Activated CD4-positive, CD25-positive, alpha-beta regulatory T cell treated with anti-CD3 and anti-CD28 coated beads, Interleukin-2, amount 50 U/mL, for 16 hours (primary cell): Measurements from ENCODE around the gene ARPC5L.

Source experiments
- DNase-seq: peaks from one replicate; pipeline ENCODE4 v3.0.0-alpha.2; 2020; ENCODE audit warnings: low read depth, low spot score

Gene ARPC5L

DNA sequence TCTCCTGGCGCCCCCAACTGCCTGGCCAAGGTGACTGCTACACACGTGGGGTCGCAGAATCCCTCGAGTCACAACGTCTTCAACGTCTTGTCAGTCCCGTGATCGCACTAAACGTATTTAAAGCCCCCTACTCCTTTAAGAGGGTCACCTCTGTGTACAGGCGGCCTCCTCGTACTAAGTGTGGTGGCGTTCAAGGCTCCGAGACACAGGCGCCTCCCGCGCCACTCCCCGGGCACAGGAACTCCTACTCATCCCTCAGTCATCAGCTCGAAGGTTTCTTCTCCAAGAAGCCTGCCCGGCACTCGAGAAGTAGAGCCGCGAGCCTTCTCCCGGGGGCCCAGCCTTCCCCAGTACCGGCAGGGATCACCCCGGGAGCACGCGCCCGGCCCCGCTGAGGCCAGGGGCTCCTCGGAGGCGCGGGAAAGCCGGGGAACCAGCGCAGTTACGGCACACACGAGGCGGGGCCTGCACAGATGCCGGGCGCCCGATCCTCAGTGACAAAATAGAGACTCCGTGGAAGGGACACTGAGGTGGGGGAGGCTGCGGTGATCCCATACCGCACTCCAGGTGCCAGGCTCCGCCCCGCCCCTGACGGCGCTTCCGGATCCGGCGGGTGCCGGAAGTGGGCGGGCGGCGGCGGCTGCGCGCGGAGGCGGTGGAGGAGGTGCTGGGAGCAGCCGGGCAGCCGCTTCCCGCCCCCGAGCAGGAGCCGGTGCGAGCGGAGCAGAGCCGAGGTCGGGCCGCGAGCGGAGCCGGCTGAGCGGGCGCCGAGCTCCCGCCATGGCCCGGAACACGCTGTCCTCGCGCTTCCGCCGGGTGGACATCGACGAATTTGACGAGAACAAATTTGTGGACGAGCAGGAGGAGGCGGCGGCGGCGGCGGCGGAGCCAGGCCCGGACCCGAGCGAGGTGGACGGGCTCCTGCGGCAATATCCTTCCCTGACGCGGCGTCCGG lies 6.9 kb downstream of the ARPC5L start:
- DNase-seq: peak; percentile 86

GRCh38 chr9:124869466-124869985 lies 7.6 kb downstream of the ARPC5L start:
- DNase-seq: no peak

DNA sequence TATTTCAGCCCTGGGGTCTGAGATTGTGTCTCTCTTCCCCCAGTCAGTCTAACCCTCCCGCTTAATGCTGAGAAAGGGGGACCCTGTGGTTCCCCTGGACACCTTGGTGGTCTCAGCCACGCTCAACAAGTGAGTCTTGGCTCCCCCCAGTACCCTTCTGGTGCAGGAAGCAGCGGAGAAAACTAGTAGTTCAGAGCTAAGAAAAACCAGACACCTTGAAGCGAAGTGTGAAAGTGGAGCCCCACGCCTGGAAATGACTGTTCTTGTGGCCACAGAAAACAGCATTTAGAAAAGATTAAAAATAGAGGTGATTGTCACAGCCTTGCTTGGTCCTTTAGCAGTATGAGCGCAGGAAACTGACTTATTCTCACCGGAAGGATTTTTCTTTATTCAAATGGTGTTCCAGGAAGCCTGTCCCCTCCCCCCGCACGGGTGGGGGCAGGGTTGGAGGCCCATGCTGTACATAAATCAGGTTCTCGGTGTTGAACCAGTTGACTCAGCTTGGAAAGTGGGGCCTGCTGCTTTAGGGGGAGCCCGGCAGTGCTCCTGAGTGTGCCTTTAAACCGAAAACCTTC lies 8.1 kb downstream of the ARPC5L start:
- peak; percentile 77 for DNase-seq

GRCh38 chr9:124870723-124871122 lies 8.8 kb downstream of the ARPC5L start:
- no peak for DNase-seq

DNA sequence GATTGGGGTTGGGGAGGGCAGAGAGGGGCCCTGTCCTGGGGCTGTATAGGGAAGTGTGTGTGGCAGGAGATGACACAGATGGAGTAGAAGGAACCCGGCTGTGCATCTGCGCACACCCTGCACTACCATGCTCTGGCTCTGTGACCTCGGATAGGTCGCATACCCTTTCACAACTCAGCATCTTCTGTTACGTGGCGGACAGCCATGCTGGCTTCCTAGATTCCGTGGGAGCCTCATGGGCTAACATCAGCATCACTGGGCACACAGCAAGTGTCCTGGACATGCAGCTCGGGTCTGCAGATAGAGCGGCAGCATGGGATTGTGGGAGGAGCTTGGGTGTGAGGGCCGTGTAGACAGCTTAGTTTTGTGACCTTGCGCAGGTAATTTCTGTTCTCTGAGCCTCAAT lies 9.2 kb downstream of the ARPC5L start:
- no peak for DNase-seq

DNA sequence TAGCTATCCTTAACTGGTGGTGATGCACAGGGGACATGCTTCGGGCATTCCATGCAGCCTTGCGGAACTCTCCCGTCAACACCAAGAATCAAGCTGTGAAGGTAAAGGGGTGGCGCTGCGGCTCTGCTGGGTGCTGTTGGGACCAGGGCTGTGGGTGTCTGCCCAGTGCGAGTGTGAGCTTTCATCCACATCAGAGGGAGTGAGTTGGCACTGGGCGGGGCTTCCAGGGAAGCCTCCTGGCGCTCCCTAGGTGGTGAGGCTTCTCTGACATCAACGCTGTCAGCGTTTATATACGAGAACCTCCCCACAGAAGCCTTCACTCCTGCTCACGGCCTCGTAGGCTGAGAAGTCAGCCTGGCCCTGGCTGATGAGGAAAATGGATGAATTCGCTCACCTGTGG lies 11.7 kb downstream of the ARPC5L start:
- no peak for DNase-seq

GRCh38 chr9:124875501-124875900 lies 13.6 kb downstream of the ARPC5L start:
- no peak for DNase-seq

GRCh38 chr9:124877021-124877782 lies 15.3 kb downstream of the ARPC5L start:
- DNase-seq: no peak

GRCh38 chr9:124878021-124878420 lies 16.1 kb downstream of the ARPC5L start:
- no peak for DNase-seq

GRCh38 chr9:124878518-124878917 lies 16.6 kb downstream of the ARPC5L start:
- DNase-seq: no peak

- DNase-seq: no peak
These were observed 17.3 kb downstream of the ARPC5L start for GRCh38 chr9:124879226-124879625.

DNA sequence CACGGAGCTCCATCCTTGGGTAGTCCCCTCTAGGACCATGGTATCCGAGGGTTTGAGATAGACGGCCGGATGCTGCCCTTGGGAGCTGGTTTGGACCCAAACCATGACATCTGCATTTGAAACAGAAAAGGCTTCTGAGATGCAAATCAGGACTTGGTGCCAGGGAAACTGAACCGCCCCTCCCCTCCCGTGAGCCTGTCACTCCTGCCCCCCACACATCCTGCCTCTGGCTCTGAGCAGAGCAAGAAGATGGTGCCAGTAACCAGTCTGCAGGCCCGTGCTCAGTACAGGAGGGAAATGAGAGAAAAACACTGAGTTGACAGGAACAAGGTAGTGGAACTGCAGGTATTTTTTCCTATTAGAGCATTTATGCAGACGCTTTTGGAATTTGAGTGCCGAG lies 18.6 kb downstream of the ARPC5L start:
- no peak for DNase-seq

- no peak for DNase-seq
These were observed 19.3 kb downstream of the ARPC5L start for GRCh38 chr9:124881138-124881743.

DNA sequence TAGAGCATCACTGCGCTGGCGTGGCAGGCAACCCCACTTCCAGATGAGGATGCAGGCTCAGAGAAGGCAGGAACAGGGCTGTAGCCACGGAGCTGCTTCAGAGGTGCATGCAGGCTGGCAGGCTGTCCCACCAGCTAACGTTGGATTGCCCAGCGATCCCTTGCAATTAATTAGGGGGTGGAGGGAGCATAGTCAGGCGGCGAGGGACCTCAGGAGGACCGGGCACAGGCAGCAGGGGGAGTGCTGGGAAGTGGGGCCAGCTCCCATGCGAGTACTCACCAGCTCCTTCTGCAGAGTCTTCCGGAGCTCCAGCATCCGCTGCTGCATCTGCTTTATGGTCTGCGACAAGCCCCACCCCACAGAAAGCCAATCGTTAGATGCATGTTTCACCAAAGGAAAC lies 20.3 kb downstream of the ARPC5L start:
- DNase-seq: no peak

DNA sequence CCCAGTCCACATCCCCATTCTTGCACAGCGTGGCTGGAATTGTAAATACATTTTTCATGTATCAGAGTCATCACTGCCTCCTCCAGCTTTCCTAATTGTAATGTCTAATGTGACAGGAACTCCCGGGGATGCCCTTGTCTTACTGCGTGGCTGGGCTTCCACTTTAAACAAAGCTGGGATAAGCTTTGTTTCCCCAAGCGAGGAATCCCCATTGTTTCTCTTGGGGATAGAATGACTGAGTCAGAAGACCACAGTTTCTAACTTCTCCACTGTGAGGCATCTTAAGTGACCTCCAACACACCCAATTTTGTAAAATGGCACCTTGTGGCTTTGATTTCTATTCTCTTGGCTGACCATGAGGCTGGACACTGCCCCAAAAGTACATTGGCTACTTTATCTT lies 22.4 kb downstream of the ARPC5L start:
- no peak for DNase-seq

DNA sequence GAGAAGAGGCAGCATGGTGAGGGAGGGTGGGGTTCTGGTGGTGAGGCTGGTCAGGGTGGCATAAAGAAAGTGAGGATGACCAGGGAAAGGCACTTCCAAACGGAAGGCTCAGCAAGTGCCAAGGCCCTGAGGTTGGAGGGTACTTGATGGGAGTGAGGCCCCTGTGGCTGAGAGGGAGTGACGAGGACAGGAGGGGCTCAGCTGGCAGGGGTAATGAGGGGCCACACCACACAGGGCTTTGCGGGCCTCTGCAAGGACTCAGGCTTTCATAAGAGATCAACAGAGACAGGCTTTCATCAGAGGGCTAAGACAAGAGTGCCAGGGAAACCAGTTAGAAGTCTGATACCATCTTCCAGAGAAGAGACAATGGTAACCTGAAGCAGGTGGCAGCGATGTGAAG lies 23.6 kb downstream of the ARPC5L start:
- no peak for DNase-seq

DNA sequence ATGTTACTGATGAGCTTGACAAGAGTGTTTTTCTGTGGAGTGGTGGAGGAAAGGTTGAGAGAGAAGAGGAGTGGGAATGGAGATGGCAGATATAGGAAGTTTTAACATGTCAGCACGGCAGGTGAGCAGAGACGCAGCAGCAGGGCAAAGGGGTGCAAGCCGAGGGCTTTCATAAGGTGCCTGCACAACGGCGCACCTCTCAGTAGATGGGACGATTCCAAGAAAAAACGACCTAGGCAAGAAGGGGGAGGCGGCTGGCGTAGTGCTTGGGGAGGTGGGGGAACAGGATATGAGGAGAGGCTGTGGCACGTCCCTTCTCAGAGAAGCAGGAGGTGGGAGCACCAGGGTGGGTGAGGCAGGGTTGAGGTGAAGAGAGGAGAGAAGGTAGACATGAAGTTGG lies 24.5 kb downstream of the ARPC5L start:
- DNase-seq: no peak

DNA sequence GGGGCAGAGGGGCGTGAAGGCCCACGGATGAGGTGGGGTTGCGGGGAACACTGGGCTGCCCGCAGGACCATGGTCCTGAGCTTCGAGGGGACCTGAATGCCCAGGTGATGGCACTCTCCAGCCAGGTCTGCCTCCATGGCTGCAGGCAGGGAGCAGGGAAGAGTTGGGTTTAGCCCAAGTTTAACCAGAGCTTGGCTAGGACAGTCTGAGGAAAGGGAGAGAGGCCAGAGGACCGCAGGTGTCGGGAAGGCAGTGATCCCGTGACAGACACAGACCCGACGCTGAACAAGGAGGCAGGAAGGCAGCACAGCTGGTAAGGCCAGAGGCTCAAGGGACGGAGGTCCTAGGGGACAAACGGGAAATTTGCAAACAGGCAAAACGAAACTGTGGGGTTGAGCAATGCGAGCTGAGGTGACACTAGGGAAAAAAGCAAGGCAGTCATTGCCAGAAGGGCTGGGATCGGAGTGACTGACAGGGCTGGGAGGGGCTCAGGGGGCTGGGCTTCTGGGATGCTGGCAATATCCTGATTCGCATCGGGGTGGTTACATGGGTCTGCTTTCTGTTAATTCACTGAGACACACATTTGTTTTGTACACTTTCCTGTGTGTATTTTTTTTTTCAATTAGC lies 25.0 kb downstream of the ARPC5L start:
- no peak for DNase-seq

- DNase-seq: no peak
These were observed 25.9 kb downstream of the ARPC5L start for GRCh38 chr9:124887832-124888231.

DNA sequence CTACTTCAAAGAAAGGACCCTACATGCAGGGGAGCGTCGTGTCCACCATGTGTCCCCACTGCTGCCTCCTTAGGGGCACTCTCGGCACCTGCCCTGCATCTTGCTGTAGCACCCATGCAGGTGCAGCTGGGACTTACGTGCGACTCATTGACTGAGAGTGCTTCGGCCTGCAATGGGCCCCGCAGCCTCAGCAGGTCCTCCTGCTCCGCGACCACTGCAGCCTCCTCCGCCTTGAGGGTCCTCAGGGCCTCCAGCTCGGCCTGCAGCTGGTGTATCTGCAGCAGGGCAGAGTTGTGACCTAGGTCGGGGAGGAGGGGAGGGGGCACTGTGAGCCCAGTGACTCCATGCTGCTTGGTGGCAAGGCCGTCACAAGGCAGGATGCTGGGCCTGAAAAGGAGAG lies 27.1 kb downstream of the ARPC5L start:
- no peak for DNase-seq

DNA sequence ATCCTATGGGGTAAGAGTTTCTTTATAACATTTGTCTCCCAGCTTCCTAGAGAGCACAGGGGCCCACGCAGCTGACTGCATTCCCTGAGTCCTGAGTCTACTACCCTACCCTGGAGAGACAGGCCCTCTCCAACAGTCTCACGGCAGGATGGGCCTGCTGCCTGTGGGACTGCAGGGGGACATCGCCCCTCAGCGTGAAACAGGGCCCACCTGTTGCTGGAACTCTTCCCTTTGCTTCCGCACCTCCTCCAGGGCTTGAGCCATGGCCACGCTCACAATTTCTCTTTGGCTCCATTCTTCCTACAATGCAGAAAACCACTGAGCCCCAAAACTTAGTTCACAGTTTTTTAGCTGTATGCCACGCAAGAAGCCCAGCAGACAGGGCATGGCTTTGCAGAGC lies 28.2 kb downstream of the ARPC5L start:
- DNase-seq: no peak
